Neural cell (in vitro differentiated cells): ENCODE data around the gene CYP19A1. TPM values are rescaled to one million over a fixed set of nuclear protein-coding genes. Genes with fewer than 3 reads are reported as not detected.

Experiments used
- H2AFZ ChIP-seq: fragments of 200-600, 300-800 bp; sonication (generic), shearing (Covaris generic); 2 replicates; pipeline ENCODE4 v1.6.0; 2014; ENCODE audit warnings: low read depth, mild to moderate bottlenecking, antibody characterized with exemption, low read length, moderate library complexity
- H3F3A ChIP-seq: fragments of 200-600 bp; shearing (Covaris generic); 2 replicates; pipeline ENCODE4 v1.6.1; 2016; ENCODE audit warnings: mild to moderate bottlenecking, moderate library complexity, mixed read lengths, antibody characterized with exemption, low read length; ENCODE audit not compliant: insufficient read depth, poor library complexity, severe bottlenecking
- H3K27ac ChIP-seq: fragments of 200-600, 300-800 bp; sonication (generic), shearing (Covaris generic); 2 replicates; pipeline ENCODE4 v1.5.1; 2014; ENCODE audit warnings: mild to moderate bottlenecking, low read length, moderate library complexity
- H3K27me3 ChIP-seq: fragments of 300-800, 200-600 bp; sonication (generic), shearing (Covaris generic); 2 replicates; pipeline ENCODE4 v1.6.0; 2014; ENCODE audit warnings: mild to moderate bottlenecking, low read depth, low read length, moderate library complexity; ENCODE audit not compliant: insufficient read depth
- H3K36me3 ChIP-seq: fragments of 300-800, 200-600 bp; sonication (generic), shearing (Covaris generic); 2 replicates; pipeline ENCODE4 v1.5.1; 2014; ENCODE audit warnings: mild to moderate bottlenecking, antibody characterized with exemption, low read length, moderate library complexity; ENCODE audit not compliant: insufficient read depth
- H3K4me2 ChIP-seq: fragments of 300-800, 200-600 bp; sonication (generic), shearing (Covaris generic); 2 replicates; pipeline ENCODE4 v1.6.0; 2014; ENCODE audit warnings: mild to moderate bottlenecking, low read length
- H3K4me3 ChIP-seq: fragments of 300-800, 200-600 bp; sonication (generic), shearing (Covaris generic); 2 replicates; pipeline ENCODE4 v1.5.1; 2014; ENCODE audit warnings: mild to moderate bottlenecking, low read length, moderate library complexity
- H3K79me2 ChIP-seq: fragments of 200-600 bp; shearing (Covaris generic); replicated peaks from 2 replicates; pipeline ENCODE4 v1.6.0; 2014; ENCODE audit warnings: mild to moderate bottlenecking, low read length, moderate library complexity; ENCODE audit not compliant: insufficient read depth
- H3K9ac ChIP-seq: fragments of 300-800, 200-600 bp; sonication (generic), shearing (Covaris generic); 2 replicates; pipeline ENCODE4 v1.6.1; 2016; ENCODE audit warnings: mild to moderate bottlenecking, low read length, mixed read lengths
- H3K9me2 ChIP-seq: fragments of 200-600 bp; shearing (Covaris generic); 2 replicates; pipeline ENCODE4 v1.6.1; 2016; ENCODE audit warnings: mild to moderate bottlenecking, low read length, mixed read lengths; ENCODE audit not compliant: insufficient read depth
- H3K9me3 ChIP-seq: fragments of 200-600, 300-800 bp; sonication (generic), shearing (Covaris generic); 2 replicates; pipeline ENCODE4 v1.6.1; 2016; ENCODE audit warnings: mild to moderate bottlenecking, mixed run types, low read length, moderate library complexity, mixed read lengths
- H4K20me1 ChIP-seq: fragments of 200-600 bp; shearing (Covaris generic); 2 replicates; pipeline ENCODE4 v1.6.1; 2016; ENCODE audit warnings: mild to moderate bottlenecking, mixed run types; ENCODE audit not compliant: insufficient read depth
- CTCF ChIP-seq: fragments of 450-650 bp; IDR thresholded peaks from 2 replicates; pipeline ENCODE4 v1.5.1; 2014; ENCODE audit warnings: antibody characterized with exemption, mild to moderate bottlenecking, moderate library complexity; ENCODE audit not compliant: poor library complexity, severe bottlenecking
- EP300 ChIP-seq: fragments of 450-650 bp; conservative IDR thresholded peaks from 2 replicates; pipeline ENCODE4 v1.6.1; 2014; ENCODE audit warnings: antibody characterized with exemption, mild to moderate bottlenecking, moderate library complexity; ENCODE audit not compliant: poor library complexity, severe bottlenecking
- EZH2 ChIP-seq: fragments of 200-600, 300-800 bp; shearing (Covaris generic), sonication (generic); IDR thresholded peaks from 2 replicates; pipeline ENCODE4 v1.6.1; 2014; ENCODE audit warnings: antibody characterized with exemption, low read length, borderline replicate concordance, mild to moderate bottlenecking; ENCODE audit not compliant: insufficient read depth, poor library complexity, severe bottlenecking
- MXI1 ChIP-seq: fragments of 450-650 bp; conservative IDR thresholded peaks from 2 replicates; pipeline ENCODE4 v1.6.1; 2014; ENCODE audit warnings: antibody characterized with exemption, mild to moderate bottlenecking; ENCODE audit not compliant: poor library complexity, severe bottlenecking
- POLR2AphosphoS5 ChIP-seq: IDR thresholded peaks from 2 replicates; pipeline ENCODE4 v1.6.1; 2012
- RAD21 ChIP-seq: fragments of 450-650 bp; conservative IDR thresholded peaks from 2 replicates; pipeline ENCODE4 v1.6.1; 2014; ENCODE audit warnings: antibody characterized with exemption, mild to moderate bottlenecking, moderate library complexity
- REST ChIP-seq: IDR thresholded peaks from 2 replicates; pipeline ENCODE4 v1.6.1; 2012; ENCODE audit warnings: borderline replicate concordance
- SMC3 ChIP-seq: fragments of 450-650 bp; conservative IDR thresholded peaks from 2 replicates; pipeline ENCODE4 v1.6.1; 2014; ENCODE audit warnings: antibody characterized with exemption, mild to moderate bottlenecking, moderate library complexity; ENCODE audit not compliant: poor library complexity
- TAF1 ChIP-seq: IDR thresholded peaks from 2 replicates; pipeline ENCODE4 v1.6.1; 2012; ENCODE audit warnings: low read depth
- polyA plus RNA-seq: library from polyadenylated mRNA; depleted of rRNA; stranded (reverse); fragments of >200 nt; gene quantifications from 2 replicates; pipeline ENCODE4 v1.2.3, GENCODE V29; 2014

The CYP19A1 gene
- polyA plus RNA-seq, 1 donor from 2014 or later, result not detected

- no peaks in the 10 kb centered on the region for H3K9me2 ChIP-seq
- no peaks in the 10 kb centered on the region for H3K79me2 ChIP-seq
- no peak overlapping the region for H3K27ac ChIP-seq
- H2AFZ ChIP-seq, result no peak overlapping the region
- H3K9me3 ChIP-seq, result no peaks in the 10 kb centered on the region
- no peak overlapping the region for H3K9ac ChIP-seq
- no peaks in the 10 kb centered on the region for H3F3A ChIP-seq
- no peaks in the 10 kb centered on the region for H3K36me3 ChIP-seq
- H4K20me1 ChIP-seq, result no peaks in the 10 kb centered on the region
- TF ChIP-seq REST, result no peak
- no peak for TF ChIP-seq POLR2AphosphoS5
- no peak for TF ChIP-seq MXI1
- TF ChIP-seq TAF1, result no peak
- no peak for TF ChIP-seq EZH2
- no peak for TF ChIP-seq SMC3
- TF ChIP-seq EP300, result no peak
- TF ChIP-seq RAD21, result no peak
- no peak for TF ChIP-seq CTCF
- no peaks in the 10 kb centered on the region for H3K27me3 ChIP-seq
- H3K4me3 ChIP-seq, result no peak overlapping the region
- no peak overlapping the region for H3K4me2 ChIP-seq
These were observed 61.3 kb downstream of the CYP19A1 start for GRCh38 chr15:51277101-51277500.

GRCh38 chr15:51274956-51275355, 63.4 kb downstream of the CYP19A1 start:
- Histone ChIP-seq H3K36me3 (no peaks in the 10 kb centered on the region), H2AFZ (no peak overlapping the region), H3K9me2 (no peaks in the 10 kb centered on the region), H3F3A (no peaks in the 10 kb centered on the region), H3K4me3 (no peak overlapping the region), H3K4me2 (no peak overlapping the region), H3K27ac (no peak overlapping the region), H3K9ac (no peak overlapping the region), H3K9me3 (no peaks in the 10 kb centered on the region), H3K27me3 (no peaks in the 10 kb centered on the region), H4K20me1 (no peaks in the 10 kb centered on the region), H3K79me2 (no peaks in the 10 kb centered on the region)
- TF ChIP-seq REST (no peak), POLR2AphosphoS5 (no peak), TAF1 (no peak), CTCF (no peak), RAD21 (no peak), MXI1 (no peak), EP300 (no peak), EZH2 (no peak)
